Measurements from ENCODE around the gene RAB22A.

The RAB22A gene

GRCh38 chr20:58402827-58403226 lies 93.3 kb downstream of the RAB22A start:
- no peak for TF ChIP-seq CTCF (IDR thresholded peaks at IDR 0.05)
- Histone ChIP-seq H3K27ac (peak overlapping the region; percentile 8), H3K4me3 (ENCODE audit: low read depth in 1 of 2, low read length in 1 of 2) (no peak overlapping the region)

GRCh38 chr20:58403272-58403671 lies 93.8 kb downstream of the RAB22A start:
- Histone ChIP-seq H3K36me3 (no peaks in the 10 kb centered on the region), H3K4me1 (ENCODE audit: control insufficient read depth in 1 of 2, insufficient read depth in 1 of 2, low read depth in 1 of 2, low read length in 1 of 2) (peaks cover 13 to 15% of the 10 kb centered on the region in 2 experiments), H3K27ac (peak overlapping the region; percentile 8), H3K9me3 (no peaks in the 10 kb centered on the region), H3K27me3 (no peaks in the 10 kb centered on the region), H3K4me3 (ENCODE audit: low read depth in 1 of 2, low read length in 1 of 2) (no peak overlapping the region)
- TF ChIP-seq CTCF (IDR thresholded peaks at IDR 0.05), result no peak

More at GRCh38 chr20:58402827-58403226, 93.3 kb downstream of the RAB22A start:
- peaks cover 9 to 11% of the 10 kb centered on the region in 2 experiments for H3K4me1 ChIP-seq (ENCODE audit: control insufficient read depth in 1 of 2, insufficient read depth in 1 of 2, low read depth in 1 of 2, low read length in 1 of 2)
- no peaks in the 10 kb centered on the region for H3K9me3 ChIP-seq
- no peaks in the 10 kb centered on the region for H3K27me3 ChIP-seq
- no peaks in the 10 kb centered on the region for H3K36me3 ChIP-seq

- Histone ChIP-seq H3K9me3 (no peaks in the 10 kb centered on the region), H3K4me3 (ENCODE audit: low read depth in 1 of 2, low read length in 1 of 2) (no peak overlapping the region), H3K4me1 (ENCODE audit: control insufficient read depth in 1 of 2, insufficient read depth in 1 of 2, low read depth in 1 of 2, low read length in 1 of 2) (peaks cover 38 to 39% of the 10 kb centered on the region in 2 experiments), H3K27me3 (no peaks in the 10 kb centered on the region), H3K36me3 (no peaks in the 10 kb centered on the region), H3K27ac (peak overlapping the region; percentile 88)
- TF ChIP-seq CTCF (IDR thresholded peaks at IDR 0.05), result no peak
Observed at GRCh38 chr20:58405504-58406291, 96.2 kb downstream of the RAB22A start.

GRCh38 chr20:58406422-58407001 lies 97.0 kb downstream of the RAB22A start:
- no peak overlapping the region for H3K4me3 ChIP-seq (ENCODE audit: low read depth in 1 of 2, low read length in 1 of 2)
- no peak for TF ChIP-seq CTCF (IDR thresholded peaks at IDR 0.05)
- peaks cover 41 to 45% of the 10 kb centered on the region in 2 experiments for H3K4me1 ChIP-seq (ENCODE audit: control insufficient read depth in 1 of 2, insufficient read depth in 1 of 2, low read depth in 1 of 2, low read length in 1 of 2)
- H3K36me3 ChIP-seq, result no peaks in the 10 kb centered on the region
- H3K27me3 ChIP-seq, result no peaks in the 10 kb centered on the region
- H3K27ac ChIP-seq, result peak overlapping the region; percentile 88
- no peaks in the 10 kb centered on the region for H3K9me3 ChIP-seq

GRCh38 chr20:58407201-58407873 lies 97.8 kb downstream of the RAB22A start:
- no peak for TF ChIP-seq CTCF (IDR thresholded peaks at IDR 0.05)
- Histone ChIP-seq H3K4me3 (ENCODE audit: low read depth in 1 of 2, low read length in 1 of 2) (no peak overlapping the region), H3K4me1 (ENCODE audit: control insufficient read depth in 1 of 2, insufficient read depth in 1 of 2, low read depth in 1 of 2, low read length in 1 of 2) (peaks cover 41 to 45% of the 10 kb centered on the region in 2 experiments), H3K9me3 (no peaks in the 10 kb centered on the region), H3K27me3 (no peaks in the 10 kb centered on the region), H3K27ac (peak overlapping the region; percentile 88), H3K36me3 (no peaks in the 10 kb centered on the region)
